Activated CD4-positive, alpha-beta T cell treated with anti-CD3 and anti-CD28 coated beads, Interleukin-2, amount 10 ng/mL, durations not matched to agents 7 days and 5 days (primary cell): ENCODE measurements around the gene CTNNB1. TPM values are rescaled to one million over a fixed set of nuclear protein-coding genes. Genes with fewer than 3 reads are reported as not detected.
A peak's percentile ranks its signal among the peaks of the same experiment; 100 is the strongest.

Experiments used
- CTCF ChIA-PET: fragments of 350-600 bp; sonication (Branson Sonifier 250); formaldehyde crosslinking; loops from one replicate; lab custom pipeline; 2021; ENCODE audit warnings: antibody characterized with exemption; lab: Charles Lee
- POLR2A ChIA-PET: fragments of 350-600 bp; sonication (Branson Sonifier 250); formaldehyde crosslinking; loops from one replicate; lab custom pipeline; 2021; ENCODE audit warnings: antibody characterized with exemption; lab: Charles Lee
- DNase-seq: peaks from one replicate; pipeline ENCODE4 v3.0.0-alpha.2; 2020
- H3K27ac Mint-ChIP-seq: one replicate; pipeline ENCODE4 v1.8.0; 2021; ENCODE audit warnings: mild to moderate bottlenecking, moderate library complexity, mixed read lengths
- H3K27me3 Mint-ChIP-seq: one replicate; pipeline ENCODE4 v1.8.0; 2021; ENCODE audit warnings: mixed read lengths
- H3K36me3 Mint-ChIP-seq: one replicate; pipeline ENCODE4 v1.8.0; 2021; ENCODE audit warnings: low read depth, mixed read lengths
- H3K4me1 Mint-ChIP-seq: one replicate; pipeline ENCODE4 v1.8.0; 2021; ENCODE audit warnings: mixed read lengths
- H3K4me3 Mint-ChIP-seq: one replicate; pipeline ENCODE4 v1.8.0; 2021; ENCODE audit warnings: mild to moderate bottlenecking, moderate library complexity, mixed read lengths
- H3K9me3 Mint-ChIP-seq: one replicate; pipeline ENCODE4 v1.8.0; 2021; ENCODE audit warnings: mixed read lengths
- total RNA-seq, 2 experiments: library from RNA; stranded (reverse); gene quantifications; one replicate each; pipeline ENCODE4 v1.2.3, GENCODE V29; 2021

The CTNNB1 gene
- total RNA-seq: 100 to 1,000 TPM; 118 to 129 TPM

GRCh38 chr3:41198950-41199865 lies at the start of gene CTNNB1:
Gene CTNNB1, plus strand, starts transcription at chr3:41199505. Its CDS starts 24,564 bp downstream, at chr3:41224069.
- H3K4me1 Mint-ChIP-seq: peaks cover 36% of the 10 kb centered on the region
- H3K4me3 Mint-ChIP-seq: peak within 1 kb of the TSS; percentile 86
- POLR2A ChIA-PET: interaction anchor here (0.7 kb wide), 1 partner anchor 848 kb away, joined by 3 read pairs; no protein-coding TSS in a partner anchor
- no peaks in the 10 kb centered on the region for H3K9me3 Mint-ChIP-seq
- DNase-seq: peak; percentile 89
- H3K27ac Mint-ChIP-seq: peak within 1 kb of the TSS; percentile 94
- peaks cover 2% of the 10 kb centered on the region for H3K36me3 Mint-ChIP-seq
- CTCF ChIA-PET: interaction anchor here (0.6 kb wide), 1 partner anchor 613 kb away, joined by 3 read pairs; no protein-coding TSS in a partner anchor
- peaks cover 27% of the 10 kb centered on the region for H3K27me3 Mint-ChIP-seq

GRCh38 chr3:41155834-41156233 lies 43.5 kb upstream of the CTNNB1 start:
- Mint-ChIP-seq H3K4me3 (no peak overlapping the region), H3K36me3 (peaks cover 1% of the 10 kb centered on the region), H3K4me1 (peaks cover 7% of the 10 kb centered on the region), H3K9me3 (no peaks in the 10 kb centered on the region), H3K27ac (no peak overlapping the region), H3K27me3 (peaks cover 5% of the 10 kb centered on the region)
- DNase-seq: no peak
- POLR2A ChIA-PET: no interaction called here
- CTCF ChIA-PET: no interaction called here

DNA sequence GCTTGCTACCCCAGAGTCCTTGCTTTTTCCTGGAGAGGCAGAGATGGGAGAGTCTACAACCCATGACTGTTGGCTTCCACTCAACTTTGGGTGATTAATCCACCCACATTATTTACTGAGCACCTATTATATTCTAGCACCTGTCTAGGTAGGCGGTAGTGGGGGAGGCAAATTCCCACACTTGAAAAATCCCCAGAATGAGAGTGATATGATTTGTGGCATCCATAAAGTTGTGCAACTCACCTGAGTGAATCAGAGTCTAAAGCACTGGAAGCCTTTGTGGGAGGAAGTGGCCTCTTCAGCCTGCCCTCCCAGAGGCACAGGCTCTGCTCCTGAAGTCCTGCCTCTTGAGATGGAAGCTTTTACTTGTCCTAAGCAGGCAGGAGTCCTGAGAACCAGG lies 40.4 kb upstream of the CTNNB1 start:
- H3K9me3 Mint-ChIP-seq: no peaks in the 10 kb centered on the region
- H3K36me3 Mint-ChIP-seq: peaks cover 1% of the 10 kb centered on the region
- ChIA-PET CTCF (no interaction called here), POLR2A (no interaction called here)
- H3K27me3 Mint-ChIP-seq: peaks cover 5% of the 10 kb centered on the region
- no peak overlapping the region for H3K4me3 Mint-ChIP-seq
- H3K4me1 Mint-ChIP-seq: peaks cover 7% of the 10 kb centered on the region
- no peak overlapping the region for H3K27ac Mint-ChIP-seq
- DNase-seq: no peak

GRCh38 chr3:41159588-41160189 lies 39.6 kb upstream of the CTNNB1 start:
- CTCF ChIA-PET: no interaction called here
- H3K9me3 Mint-ChIP-seq: no peaks in the 10 kb centered on the region
- no peak for DNase-seq
- peaks cover 7% of the 10 kb centered on the region for H3K4me1 Mint-ChIP-seq
- H3K36me3 Mint-ChIP-seq: peaks cover 1% of the 10 kb centered on the region
- H3K27me3 Mint-ChIP-seq: peaks cover 5% of the 10 kb centered on the region
- H3K27ac Mint-ChIP-seq: no peak overlapping the region
- POLR2A ChIA-PET: no interaction called here
- H3K4me3 Mint-ChIP-seq: no peak overlapping the region

DNA sequence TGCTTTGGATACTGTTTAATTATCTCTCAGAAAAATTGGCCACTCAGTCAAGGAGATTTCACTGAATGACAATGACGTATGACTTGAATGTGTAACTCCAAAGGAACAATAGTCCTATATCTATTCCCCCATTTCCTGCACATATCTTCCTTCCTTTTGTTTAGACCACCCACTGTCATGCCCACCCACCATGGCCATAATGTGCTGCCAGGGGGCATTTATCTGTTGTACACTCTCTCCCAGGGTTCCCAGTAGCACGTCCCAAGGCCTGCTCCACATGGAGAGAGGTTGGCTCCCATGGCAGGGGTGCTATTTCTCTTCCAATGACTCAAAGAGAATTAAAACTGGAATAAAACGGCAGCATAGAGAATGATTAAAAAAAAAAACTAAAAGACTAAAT lies 36.8 kb upstream of the CTNNB1 start:
- POLR2A ChIA-PET: no interaction called here
- no peaks in the 10 kb centered on the region for H3K9me3 Mint-ChIP-seq
- H3K27me3 Mint-ChIP-seq: no peaks in the 10 kb centered on the region
- no peak overlapping the region for H3K4me3 Mint-ChIP-seq
- H3K4me1 Mint-ChIP-seq: peaks cover 13% of the 10 kb centered on the region
- no peak overlapping the region for H3K27ac Mint-ChIP-seq
- peaks cover 1% of the 10 kb centered on the region for H3K36me3 Mint-ChIP-seq
- no peak for DNase-seq
- CTCF ChIA-PET: no interaction called here

- no peak overlapping the region for H3K27ac Mint-ChIP-seq
- peaks cover 18% of the 10 kb centered on the region for H3K4me1 Mint-ChIP-seq
- peaks cover 1% of the 10 kb centered on the region for H3K36me3 Mint-ChIP-seq
- H3K4me3 Mint-ChIP-seq: no peak overlapping the region
- ChIA-PET CTCF (no interaction called here), POLR2A (no interaction called here)
- no peaks in the 10 kb centered on the region for H3K27me3 Mint-ChIP-seq
- DNase-seq: no peak
- H3K9me3 Mint-ChIP-seq: no peaks in the 10 kb centered on the region
Measured at GRCh38 chr3:41163006-41163405, 36.3 kb upstream of the CTNNB1 start.

DNA sequence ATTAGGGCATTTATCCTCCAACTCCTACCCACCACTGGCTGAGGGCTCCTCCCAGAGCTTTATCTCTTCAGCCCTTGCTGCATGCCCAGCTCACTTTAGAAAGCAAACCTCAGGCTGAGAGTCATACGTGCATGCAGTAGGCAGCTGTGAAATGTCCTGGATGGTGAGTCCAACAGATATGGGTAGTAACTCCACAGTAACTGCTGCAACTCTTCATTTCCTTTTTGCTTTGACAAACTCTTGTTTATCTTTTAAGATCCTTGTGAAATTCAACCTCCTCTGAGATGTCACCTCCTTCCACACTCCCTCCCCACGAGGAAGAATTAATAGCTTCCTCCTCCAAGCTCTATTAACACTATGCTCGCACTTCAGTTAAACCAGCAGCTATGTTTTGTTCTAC lies 35.9 kb upstream of the CTNNB1 start:
- H3K4me1 Mint-ChIP-seq: peaks cover 17% of the 10 kb centered on the region
- ChIA-PET POLR2A (no interaction called here), CTCF (no interaction called here)
- DNase-seq: no peak
- peaks cover 1% of the 10 kb centered on the region for H3K36me3 Mint-ChIP-seq
- H3K9me3 Mint-ChIP-seq: no peaks in the 10 kb centered on the region
- no peaks in the 10 kb centered on the region for H3K27me3 Mint-ChIP-seq
- H3K27ac Mint-ChIP-seq: no peak overlapping the region
- no peak overlapping the region for H3K4me3 Mint-ChIP-seq

GRCh38 chr3:41164777-41165176 lies 34.5 kb upstream of the CTNNB1 start:
- DNase-seq: no peak
- Mint-ChIP-seq H3K4me3 (no peak overlapping the region), H3K36me3 (peaks cover 1% of the 10 kb centered on the region), H3K9me3 (no peaks in the 10 kb centered on the region), H3K27me3 (peaks cover 2% of the 10 kb centered on the region), H3K4me1 (peaks cover 11% of the 10 kb centered on the region), H3K27ac (no peak overlapping the region)
- POLR2A ChIA-PET: no interaction called here
- CTCF ChIA-PET: no interaction called here

DNA sequence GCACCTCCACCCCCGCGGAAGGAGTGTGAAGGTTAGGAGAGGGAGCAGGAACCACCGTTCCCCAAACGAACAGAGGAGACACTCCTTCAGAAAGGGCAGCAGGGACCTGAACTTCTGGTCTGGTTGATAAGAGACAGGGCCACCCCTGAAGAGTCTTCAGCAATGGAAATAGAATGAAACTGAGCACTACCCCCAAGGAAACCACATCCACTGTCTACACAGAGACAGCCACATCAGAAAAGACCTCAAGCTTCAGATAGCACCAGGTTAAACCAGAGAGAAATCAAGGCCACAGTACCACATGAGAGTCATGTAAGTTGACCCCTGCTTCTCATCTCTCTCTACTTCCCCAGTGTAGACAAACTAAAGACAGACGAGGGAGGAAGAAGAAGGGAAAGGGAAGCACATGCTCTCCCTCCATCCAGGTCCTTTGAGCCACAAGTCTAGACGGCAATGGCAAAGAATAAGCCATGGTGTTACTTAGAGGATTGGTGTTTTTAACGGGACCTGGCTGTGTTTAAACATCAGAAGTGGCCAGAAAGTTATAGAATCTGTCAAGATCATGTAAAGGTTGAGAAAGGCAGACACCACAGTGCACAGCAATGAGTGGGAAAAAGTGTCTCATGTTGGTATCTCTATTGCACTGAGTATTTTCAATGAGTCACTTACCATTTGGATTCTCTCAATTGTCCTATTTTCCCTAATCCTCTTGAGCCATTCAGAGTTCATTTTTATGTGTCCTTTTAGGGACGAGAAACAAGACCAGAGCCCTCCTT lies 31.4 kb upstream of the CTNNB1 start:
- DNase-seq: no peak
- POLR2A ChIA-PET: no interaction called here

GRCh38 chr3:41169023-41169422 lies 30.3 kb upstream of the CTNNB1 start:
- Mint-ChIP-seq H3K9me3 (no peaks in the 10 kb centered on the region), H3K27ac (no peak overlapping the region), H3K27me3 (peaks cover 7% of the 10 kb centered on the region), H3K36me3 (no peaks in the 10 kb centered on the region), H3K4me1 (peaks cover 11% of the 10 kb centered on the region), H3K4me3 (no peak overlapping the region)
- ChIA-PET CTCF (no interaction called here), POLR2A (no interaction called here)
- no peak for DNase-seq

More for the DNA sequence above, 31.4 kb upstream of the CTNNB1 start:
- Mint-ChIP-seq H3K36me3 (no peaks in the 10 kb centered on the region), H3K27me3 (peaks cover 7% of the 10 kb centered on the region), H3K4me1 (peaks cover 11% of the 10 kb centered on the region), H3K27ac (no peak overlapping the region), H3K9me3 (no peaks in the 10 kb centered on the region), H3K4me3 (no peak overlapping the region)
- CTCF ChIA-PET: interaction anchor here (0.8 kb wide), 1 partner anchor 47 kb away, joined by 3 read pairs; no protein-coding TSS in a partner anchor

DNA sequence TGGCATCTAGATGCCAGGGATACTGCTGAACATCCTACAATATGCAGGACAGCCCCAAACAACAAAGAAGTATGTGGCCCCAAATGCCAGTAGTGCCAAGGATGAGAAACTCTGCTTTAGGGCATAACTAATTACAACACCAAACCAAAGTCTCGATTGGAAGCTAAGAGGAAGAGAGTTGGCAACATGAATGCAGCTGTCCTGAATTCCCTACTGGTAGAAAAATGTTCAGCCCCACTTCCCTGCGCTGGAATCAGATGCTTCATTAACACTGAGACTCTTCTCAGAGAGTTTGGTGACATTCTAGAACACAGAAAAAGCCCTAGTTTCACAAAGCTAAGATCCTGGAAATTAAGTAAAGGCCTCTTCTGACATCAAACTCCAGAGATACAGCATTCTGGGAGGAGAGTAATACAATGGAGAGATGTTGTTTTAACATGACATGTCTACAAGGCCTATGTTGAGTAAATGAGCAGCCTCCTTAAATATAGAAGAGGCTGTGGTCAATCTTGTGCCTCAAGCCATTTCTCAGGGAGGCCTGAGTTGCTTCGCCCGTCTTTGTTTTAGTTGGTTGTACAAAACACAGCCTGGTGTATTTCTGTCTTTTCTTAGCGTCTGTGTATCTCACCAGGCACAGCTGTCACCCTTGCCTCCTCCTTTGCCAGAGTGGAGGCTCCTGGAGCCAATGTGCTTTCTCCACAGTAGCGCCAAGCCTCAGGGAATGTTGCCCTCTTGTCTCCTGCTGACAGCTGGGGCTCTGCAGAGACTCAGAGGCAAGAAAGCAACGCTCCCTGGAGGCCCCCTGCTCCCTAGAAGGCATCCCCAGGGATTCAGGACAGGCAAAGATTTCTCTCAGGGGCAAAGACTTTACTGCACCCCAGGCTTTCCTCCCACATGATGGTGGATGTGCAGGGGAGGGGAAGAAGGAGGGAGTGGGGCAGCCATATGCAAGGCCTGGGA lies 25.1 kb upstream of the CTNNB1 start:
- POLR2A ChIA-PET: no interaction called here
- CTCF ChIA-PET: no interaction called here
- no peaks in the 10 kb centered on the region for H3K9me3 Mint-ChIP-seq
- H3K27me3 Mint-ChIP-seq: peaks cover 12% of the 10 kb centered on the region
- H3K36me3 Mint-ChIP-seq: no peaks in the 10 kb centered on the region
- no peak overlapping the region for H3K27ac Mint-ChIP-seq
- no peak overlapping the region for H3K4me3 Mint-ChIP-seq
- DNase-seq: no peak
- H3K4me1 Mint-ChIP-seq: no peaks in the 10 kb centered on the region

- H3K9me3 Mint-ChIP-seq: no peaks in the 10 kb centered on the region
- H3K4me1 Mint-ChIP-seq: no peaks in the 10 kb centered on the region
- H3K27ac Mint-ChIP-seq: no peak overlapping the region
- H3K27me3 Mint-ChIP-seq: peaks cover 12% of the 10 kb centered on the region
- ChIA-PET POLR2A (no interaction called here), CTCF (no interaction called here)
- H3K36me3 Mint-ChIP-seq: no peaks in the 10 kb centered on the region
- no peak overlapping the region for H3K4me3 Mint-ChIP-seq
- DNase-seq: no peak
Measured at GRCh38 chr3:41175365-41175764, 23.9 kb upstream of the CTNNB1 start.
